Stimulated activated CD8-positive, alpha-beta memory T cell treated with anti-CD3 and anti-CD28 coated beads, Interleukin-4, amount 100 ng/mL, for 1 hour (primary cell): ENCODE data around the gene RNF13.

Source experiments
- DNase-seq, 2 donors: peaks; one replicate each; pipeline ENCODE4 v3.0.0-alpha.2; 2020; ENCODE audit warnings: low read depth in 2 of 2, low spot score in 1 of 2

Gene RNF13

DNA sequence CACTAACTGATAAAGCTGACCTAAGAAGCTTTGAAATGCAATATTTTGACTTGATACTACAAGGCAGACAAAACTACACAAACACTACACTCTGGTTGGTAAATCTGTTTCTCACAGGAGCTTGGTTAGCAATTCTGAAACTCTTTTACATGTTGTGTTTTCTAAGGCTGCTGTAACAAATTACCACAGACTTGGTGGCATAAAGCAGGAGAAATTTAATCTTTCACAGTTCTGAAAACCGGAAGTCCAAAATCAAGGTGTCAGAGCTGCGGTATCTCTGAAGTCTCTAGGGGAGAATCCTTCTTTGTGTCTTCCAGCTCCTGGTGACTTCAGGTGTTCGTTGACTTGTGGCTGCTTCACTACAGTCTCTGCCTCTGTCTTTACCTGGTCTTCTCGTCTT is 170.6 kb downstream of the RNF13 start:
- no peak for DNase-seq

DNA sequence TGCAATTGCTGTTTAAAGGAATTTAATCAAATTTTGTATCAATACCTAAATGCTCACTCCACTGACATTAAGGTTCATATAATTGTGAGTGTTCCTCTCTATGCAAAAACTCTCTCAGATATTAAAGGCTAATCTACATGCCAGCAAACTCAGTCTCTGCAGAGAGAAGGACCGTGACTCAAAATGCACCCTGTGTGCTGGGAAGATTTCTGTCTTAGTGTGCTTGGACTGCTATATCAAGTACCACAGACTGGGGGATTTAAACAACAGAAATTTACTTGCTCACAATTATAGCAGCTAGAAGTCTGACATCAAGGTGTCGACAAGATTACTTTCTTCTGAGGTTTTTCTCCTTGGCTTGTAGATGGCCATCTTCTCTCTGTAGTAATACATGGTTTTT is 176.3 kb downstream of the RNF13 start:
- no peak for DNase-seq

DNA sequence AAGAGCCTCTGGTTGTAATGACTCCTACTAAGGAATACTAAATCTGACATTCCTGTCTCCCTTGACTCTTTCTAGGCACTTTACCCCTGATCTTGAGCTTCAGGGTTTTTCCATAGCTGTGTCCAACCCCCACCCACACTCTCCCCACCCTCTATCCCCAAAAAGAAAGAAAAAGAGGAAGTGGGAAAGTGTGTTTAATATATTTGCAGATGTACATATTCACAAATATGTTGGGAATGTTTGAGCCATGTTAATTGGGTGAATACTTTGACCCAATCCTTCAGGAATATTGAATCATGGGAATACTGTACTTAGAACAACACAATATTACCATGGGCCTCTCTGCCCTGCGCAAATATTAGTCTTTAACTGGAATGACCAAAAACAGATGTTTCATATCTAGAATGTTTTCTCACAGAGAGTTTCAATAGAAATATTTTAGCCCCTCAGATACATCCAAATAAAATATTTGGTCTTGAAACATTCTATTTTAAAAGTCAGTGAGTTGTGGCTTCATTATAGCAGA is 177.5 kb downstream of the RNF13 start:
- no peak for DNase-seq

DNA sequence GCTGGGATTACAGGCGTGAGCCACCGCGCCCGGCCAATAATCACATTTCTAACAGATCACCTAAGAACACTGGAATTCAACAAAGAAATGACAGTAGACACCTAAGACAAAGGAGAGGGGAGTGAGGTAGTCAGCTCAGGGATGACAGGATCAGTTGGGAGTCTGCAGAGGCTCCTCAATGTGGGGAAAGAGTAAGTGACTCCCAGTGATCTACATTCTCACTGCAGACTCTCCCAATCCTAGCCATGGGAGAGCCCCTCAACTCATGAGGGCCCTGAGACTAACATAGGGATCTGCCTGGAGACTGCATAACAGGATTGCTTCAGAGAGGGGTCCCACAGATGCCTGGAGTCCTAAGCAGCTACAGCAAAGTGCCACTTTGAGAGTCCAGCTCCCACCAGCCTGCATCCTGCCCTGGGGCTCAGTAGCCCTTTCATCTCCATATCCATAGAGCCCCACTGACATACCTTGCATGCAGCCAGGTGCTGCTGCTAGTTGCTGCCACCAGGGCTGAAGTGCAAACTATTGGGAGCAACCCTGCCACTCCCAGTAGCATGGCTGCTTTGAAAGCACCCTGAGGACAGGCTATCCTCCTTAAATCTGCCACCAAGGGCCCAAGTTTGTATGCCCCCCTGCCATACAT is 179.5 kb downstream of the RNF13 start:
- no peak for DNase-seq

DNA sequence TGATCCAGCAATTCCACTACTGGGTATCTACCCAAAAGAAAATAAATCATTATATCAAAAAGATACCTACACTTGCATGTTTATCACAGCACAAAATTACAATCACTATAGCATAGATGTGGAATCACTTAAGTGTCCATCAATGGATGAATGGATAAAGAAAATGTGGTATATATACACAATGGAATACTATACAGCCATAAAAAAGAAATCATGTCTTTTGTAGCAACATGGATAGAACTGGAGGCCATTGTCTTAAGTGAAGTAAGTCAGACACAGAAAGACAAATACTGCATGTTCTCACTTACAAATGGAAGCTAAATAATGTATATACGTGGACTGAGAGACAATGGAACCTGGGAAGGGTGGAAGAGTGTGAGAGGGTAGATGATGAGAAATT is 185.9 kb downstream of the RNF13 start:
- no peak for DNase-seq

DNA sequence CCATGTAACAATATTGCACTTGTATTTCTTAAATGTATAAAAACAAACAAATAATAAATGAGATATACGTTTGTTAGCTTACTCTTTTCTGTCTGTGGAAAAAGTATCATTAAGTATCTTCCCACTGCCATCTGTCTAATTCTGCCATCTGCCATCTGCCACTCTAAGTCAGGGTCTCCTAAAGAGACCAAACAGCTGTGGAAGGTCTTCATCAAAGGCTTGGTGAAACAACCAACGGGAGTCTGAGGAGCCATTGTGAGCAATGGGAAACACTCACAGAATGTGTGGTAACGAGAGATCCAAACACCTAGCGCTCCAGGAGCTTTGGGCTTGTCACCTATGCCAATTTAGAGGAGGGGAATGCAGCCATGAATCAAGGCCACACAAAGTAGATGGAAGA is 186.4 kb downstream of the RNF13 start:
- DNase-seq: no peak

DNA sequence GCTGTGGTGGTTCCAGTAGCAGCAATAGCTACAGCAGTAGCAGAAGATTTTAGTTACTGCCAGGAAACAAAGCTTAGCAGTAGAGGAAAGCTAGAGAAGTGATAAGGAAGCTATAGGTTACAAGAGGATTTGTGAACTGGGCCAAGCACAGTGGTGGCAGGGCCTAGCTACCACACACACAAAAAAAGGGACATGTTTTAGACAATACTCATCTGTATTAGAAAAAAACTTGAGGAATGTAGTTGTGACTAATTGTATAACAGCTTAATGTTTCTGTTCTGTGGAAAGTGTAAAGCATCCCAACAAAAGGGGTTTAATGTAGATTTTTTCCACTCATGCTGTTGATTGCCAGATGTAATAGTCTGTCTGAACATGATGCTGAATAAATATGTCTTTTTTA is 187.6 kb downstream of the RNF13 start:
- no peak for DNase-seq

DNA sequence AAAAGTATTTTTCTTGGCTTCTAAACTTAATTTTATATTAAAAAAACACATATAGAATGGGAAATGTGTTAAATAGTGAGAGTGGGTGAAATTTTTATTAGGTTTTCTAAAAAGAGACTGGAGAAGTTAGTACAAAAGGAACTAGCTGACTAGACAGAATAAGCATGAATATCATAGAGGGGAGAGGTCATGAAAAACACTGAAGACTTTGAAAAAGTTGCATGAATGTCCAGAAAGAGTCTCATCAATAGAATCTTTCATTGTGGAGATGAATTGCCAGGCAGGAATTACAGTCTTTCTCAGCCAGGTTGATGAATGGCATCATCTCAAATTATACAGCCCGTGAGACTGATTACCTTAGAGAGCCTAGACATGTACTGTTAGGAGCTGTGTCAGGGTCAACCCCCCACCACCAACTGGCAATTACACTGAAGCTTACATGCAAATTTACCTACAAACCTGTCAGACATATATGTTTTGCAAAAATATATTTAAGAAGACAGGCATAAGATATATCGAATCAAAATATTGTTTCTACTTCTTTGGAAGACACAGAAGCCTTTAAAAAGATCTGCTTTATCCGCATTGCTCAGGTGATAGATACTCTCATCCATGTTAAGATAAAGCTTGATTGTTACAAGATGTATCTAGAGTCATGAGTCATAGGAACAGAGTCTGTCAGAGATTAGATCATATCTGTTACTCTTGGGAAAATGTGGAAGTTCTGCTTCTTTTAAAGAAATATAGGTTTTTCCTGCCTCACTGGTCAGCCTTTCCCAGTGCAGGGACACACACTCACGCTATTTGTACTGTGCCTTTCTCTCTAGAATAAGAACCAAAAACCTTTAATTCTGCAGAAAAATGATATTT is 192.5 kb downstream of the RNF13 start:
- no peak for DNase-seq

DNA sequence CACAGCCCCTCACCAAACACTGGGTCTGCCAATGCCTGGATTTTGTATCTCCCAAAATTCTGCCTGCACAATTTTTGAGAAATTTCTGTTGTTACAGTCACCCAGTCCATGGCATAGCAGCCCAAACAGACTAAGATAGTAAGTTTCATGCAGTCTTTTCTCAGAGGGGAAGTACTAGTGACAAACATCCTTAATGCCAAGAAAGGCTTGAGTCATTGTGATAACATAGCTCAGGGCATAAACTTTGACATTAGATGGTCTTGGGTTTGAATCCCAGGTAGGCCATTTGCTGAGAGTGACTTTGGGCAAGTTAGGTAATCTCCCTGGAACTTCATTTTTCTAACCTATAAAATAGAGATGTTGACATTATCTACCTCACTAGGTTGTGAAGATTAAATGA is 193.8 kb downstream of the RNF13 start:
- no peak for DNase-seq
